ENCODE measurements around the gene DTNB. TPM values are rescaled to one million over a fixed set of nuclear protein-coding genes. Genes with fewer than 3 reads are reported as not detected.
A peak's percentile ranks its signal among the peaks of the same experiment; 100 is the strongest.

The DTNB gene
- total RNA-seq, 4 donors from 2014 or later: 2.2 to 7.8 (median 3.9) TPM

- 87% methylated on average over 8 of the region's 8 CpGs; no CpG with 5 or more reads in 1 of the 2 donors for WGBS, 2 donors (ENCODE audit: low coverage in 1 of 2)
- no peak overlapping the region for H3K27ac ChIP-seq
- TF ChIP-seq POLR2AphosphoS5 (IDR thresholded peaks at IDR 0.05): no peak
- H3K4me3 ChIP-seq: no peak overlapping the region
- intact Hi-C loops (cut with DNase I; ENCODE audit: low total_unique reads) (no loop called here), in situ Hi-C loops (cut with MboI; ENCODE audit: low pct_ligation_motif_present in 1 of 4, low pct_unique_long_range_greater_than_20kb in 1 of 4, low sequenced_read_pairs in 3 of 4) (loop anchor here in 2 of 4 donors (25.0 kb wide), 1 partner anchor 157 kb away; no protein-coding TSS in a partner anchor)
- no peak for DNase-seq
- H3K4me1 ChIP-seq: no peaks in the 10 kb centered on the region
- H3K36me3 ChIP-seq: no peaks in the 10 kb centered on the region
- no peaks in the 10 kb centered on the region for H3K9me3 ChIP-seq
- H3K27me3 ChIP-seq: no peaks in the 10 kb centered on the region
Measured at GRCh38 chr2:25355270-25355669, 318.1 kb downstream of the DTNB start.

DNA sequence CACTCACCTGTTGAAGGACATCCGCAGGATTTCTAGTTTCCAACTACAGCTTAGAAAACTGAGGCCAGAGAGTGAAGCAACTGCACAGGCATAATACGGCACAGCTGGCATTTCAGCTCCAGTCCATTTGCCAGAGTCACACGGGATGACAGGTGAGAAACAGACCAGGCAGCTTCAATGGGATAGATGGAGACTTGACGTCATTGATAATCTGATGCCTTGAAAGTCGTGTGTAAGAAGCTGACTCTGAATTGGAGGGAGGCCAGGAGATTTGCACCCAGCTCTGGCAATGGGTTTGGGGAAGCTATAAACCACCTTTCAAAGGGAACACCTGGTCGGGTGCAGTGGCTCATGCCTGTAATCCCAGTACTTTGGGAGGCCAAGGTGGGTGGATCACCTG lies 319.3 kb downstream of the DTNB start:
- 66% methylated on average over 6 of the region's 6 CpGs; no CpG with 5 or more reads in 1 of the 2 donors for WGBS, 2 donors (ENCODE audit: low coverage in 1 of 2)
- in situ Hi-C loops (cut with MboI; ENCODE audit: low pct_ligation_motif_present in 1 of 4, low pct_unique_long_range_greater_than_20kb in 1 of 4, low sequenced_read_pairs in 3 of 4) (loop anchor here in 2 of 4 donors (25.0 kb wide), 1 partner anchor 158 kb away; no protein-coding TSS in a partner anchor), intact Hi-C loops (cut with DNase I; ENCODE audit: low total_unique reads) (no loop called here)
- no peak overlapping the region for H3K4me3 ChIP-seq
- H3K27me3 ChIP-seq: no peaks in the 10 kb centered on the region
- no peaks in the 10 kb centered on the region for H3K36me3 ChIP-seq
- no peak for DNase-seq
- H3K9me3 ChIP-seq: no peaks in the 10 kb centered on the region
- TF ChIP-seq, protein P1, sequence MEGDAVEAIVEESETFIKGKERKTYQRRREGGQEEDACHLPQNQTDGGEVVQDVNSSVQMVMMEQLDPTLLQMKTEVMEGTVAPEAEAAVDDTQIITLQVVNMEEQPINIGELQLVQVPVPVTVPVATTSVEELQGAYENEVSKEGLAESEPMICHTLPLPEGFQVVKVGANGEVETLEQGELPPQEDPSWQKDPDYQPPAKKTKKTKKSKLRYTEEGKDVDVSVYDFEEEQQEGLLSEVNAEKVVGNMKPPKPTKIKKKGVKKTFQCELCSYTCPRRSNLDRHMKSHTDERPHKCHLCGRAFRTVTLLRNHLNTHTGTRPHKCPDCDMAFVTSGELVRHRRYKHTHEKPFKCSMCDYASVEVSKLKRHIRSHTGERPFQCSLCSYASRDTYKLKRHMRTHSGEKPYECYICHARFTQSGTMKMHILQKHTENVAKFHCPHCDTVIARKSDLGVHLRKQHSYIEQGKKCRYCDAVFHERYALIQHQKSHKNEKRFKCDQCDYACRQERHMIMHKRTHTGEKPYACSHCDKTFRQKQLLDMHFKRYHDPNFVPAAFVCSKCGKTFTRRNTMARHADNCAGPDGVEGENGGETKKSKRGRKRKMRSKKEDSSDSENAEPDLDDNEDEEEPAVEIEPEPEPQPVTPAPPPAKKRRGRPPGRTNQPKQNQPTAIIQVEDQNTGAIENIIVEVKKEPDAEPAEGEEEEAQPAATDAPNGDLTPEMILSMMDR (IDR thresholded peaks at IDR 0.05): no peak
- TF ChIP-seq EP300 (IDR thresholded peaks at IDR 0.05; ENCODE audit: low read depth): no peak
- TF ChIP-seq POLR2AphosphoS5 (IDR thresholded peaks at IDR 0.05): no peak
- no peak for TF ChIP-seq POLR2A (IDR thresholded peaks at IDR 0.05)
- no peak overlapping the region for H3K27ac ChIP-seq
- H3K4me1 ChIP-seq: no peaks in the 10 kb centered on the region

GRCh38 chr2:25349397-25349796 lies 324.0 kb downstream of the DTNB start:
- Histone ChIP-seq H3K4me1 (peaks cover 0 to 10% (median 0%) of the 10 kb centered on the region in 4 donors), H3K36me3 (no peaks in the 10 kb centered on the region), H3K9me3 (no peaks in the 10 kb centered on the region), H3K27ac (peak overlapping the region in 1 of 4 donors; percentile 33), H3K4me3 (no peak overlapping the region), H3K27me3 (no peaks in the 10 kb centered on the region)
- peak; percentile 34 for DNase-seq
- TF ChIP-seq POLR2A (IDR thresholded peaks at IDR 0.05) (no peak), EP300 (IDR thresholded peaks at IDR 0.05; ENCODE audit: low read depth) (no peak), POLR2AphosphoS5 (IDR thresholded peaks at IDR 0.05) (no peak)
- TF ChIP-seq, protein P1 (IDR thresholded peaks at IDR 0.05): no peak
- 45 to 74% methylated on average over 3 to 7 of the region's 7 CpGs for WGBS, 2 donors (ENCODE audit: low coverage in 1 of 2)
- in situ Hi-C loops (cut with MboI; ENCODE audit: low pct_ligation_motif_present in 1 of 4, low pct_unique_long_range_greater_than_20kb in 1 of 4, low sequenced_read_pairs in 3 of 4) (no loop called here), intact Hi-C loops (cut with DNase I; ENCODE audit: low total_unique reads) (loop anchor here (10.0 kb wide), 1 partner anchor 75 kb away; no protein-coding TSS in a partner anchor)

DNA sequence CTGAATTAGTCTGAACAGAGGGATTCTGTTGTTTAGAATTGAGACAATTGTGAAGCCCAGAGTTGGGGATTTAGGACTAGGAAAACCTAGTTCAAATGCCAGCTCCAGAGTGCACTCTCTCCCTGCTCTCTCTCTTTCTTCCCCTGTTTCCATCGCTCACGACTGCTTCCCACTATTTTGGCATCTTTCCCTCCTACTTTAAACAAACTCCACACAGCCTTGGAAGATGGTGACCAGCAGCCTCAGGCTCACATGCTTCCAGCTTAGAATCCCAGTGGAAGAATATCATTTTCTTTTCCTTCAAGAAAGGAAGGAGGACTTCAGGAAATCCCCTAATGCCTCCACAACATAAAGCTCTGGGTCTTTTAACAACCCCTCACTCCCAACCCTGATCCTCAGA lies 325.5 kb downstream of the DTNB start:
- Histone ChIP-seq H3K4me3 (no peak overlapping the region), H3K9me3 (no peaks in the 10 kb centered on the region), H3K4me1 (peaks cover 0 to 11% (median 0%) of the 10 kb centered on the region in 4 donors), H3K27ac (peak overlapping the region in 2 of 4 donors; percentile 35 to 65), H3K36me3 (no peaks in the 10 kb centered on the region), H3K27me3 (no peaks in the 10 kb centered on the region)
- in situ Hi-C loops (cut with MboI; ENCODE audit: low pct_ligation_motif_present in 1 of 4, low pct_unique_long_range_greater_than_20kb in 1 of 4, low sequenced_read_pairs in 3 of 4): no loop called here
- WGBS, 2 donors (ENCODE audit: low coverage in 1 of 2): 35 to 75% methylated on average over 2 of the region's 2 CpGs
- no peak for DNase-seq
- intact Hi-C loops (cut with DNase I; ENCODE audit: low total_unique reads): loop anchor here (2.0 to 10.0 kb wide), 2 partner anchors 21 to 73 kb away; no protein-coding TSS in a partner anchor
- TF ChIP-seq, protein P1 (IDR thresholded peaks at IDR 0.05): no peak
- TF ChIP-seq POLR2A (IDR thresholded peaks at IDR 0.05) (no peak), EP300 (IDR thresholded peaks at IDR 0.05; ENCODE audit: low read depth) (no peak), POLR2AphosphoS5 (IDR thresholded peaks at IDR 0.05) (no peak)
